Activated CD4-positive, alpha-beta T cell treated with anti-CD3 and anti-CD28 coated beads, Interleukin-2, amount 10 ng/mL, durations not matched to agents 24 days and 14 days (primary cell): ENCODE measurements around the gene FNDC5. TPM values are rescaled to one million over a fixed set of nuclear protein-coding genes. Genes with fewer than 3 reads are reported as not detected.

Experiments
- DNase-seq: peaks from one replicate; pipeline ENCODE4 v3.0.0; 2022
- H3K27ac Mint-ChIP-seq: one replicate; pipeline ENCODE4 v1.8.0; 2022; ENCODE audit warnings: mild to moderate bottlenecking, mixed read lengths
- H3K27me3 Mint-ChIP-seq: one replicate; pipeline ENCODE4 v1.8.0; 2022; ENCODE audit warnings: mixed read lengths
- H3K36me3 Mint-ChIP-seq: one replicate; pipeline ENCODE4 v1.8.0; 2022; ENCODE audit warnings: low read depth, mild to moderate bottlenecking, mixed read lengths
- H3K4me1 Mint-ChIP-seq: one replicate; pipeline ENCODE4 v1.8.0; 2021; ENCODE audit warnings: mixed read lengths
- H3K4me3 Mint-ChIP-seq: one replicate; pipeline ENCODE4 v1.8.0; 2022; ENCODE audit warnings: mild to moderate bottlenecking, moderate library complexity, mixed read lengths
- H3K9me3 Mint-ChIP-seq: one replicate; pipeline ENCODE4 v1.8.0; 2021; ENCODE audit warnings: mixed read lengths
- intact Hi-C: fragments of 100-400 bp; cut with micrococcal nuclease; formaldehyde crosslinking; loops from one replicate; pipeline ENCODE4 v1.15.1; 2023
- total RNA-seq: library from RNA; stranded (reverse); gene quantifications from 2 replicates; pipeline ENCODE4 v1.2.3, GENCODE V29; 2022

The FNDC5 gene
- total RNA-seq, 1 donor from 2014 or later: not detected

DNA sequence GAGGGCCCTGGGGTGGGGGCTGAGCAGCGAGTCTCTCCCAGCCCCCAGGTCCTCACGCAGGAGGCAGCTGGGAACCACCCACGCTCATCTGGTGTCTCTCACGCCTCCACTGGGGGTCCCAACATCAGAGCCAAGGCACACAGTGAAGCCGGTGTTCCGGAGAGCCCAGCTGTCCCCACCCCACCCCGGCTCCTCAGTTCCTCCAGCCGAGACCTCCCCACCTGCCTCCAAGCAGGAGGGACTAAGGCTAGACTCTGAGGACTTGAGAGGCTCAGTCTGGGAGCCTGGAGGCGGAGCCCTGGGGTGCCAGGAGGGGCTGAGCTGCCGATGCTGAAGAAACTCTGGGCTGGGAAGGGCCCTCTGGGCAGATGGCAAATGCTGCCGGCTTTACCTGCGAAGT lies 14.0 kb upstream of the FNDC5 start:
- H3K4me3 Mint-ChIP-seq: no peak overlapping the region
- no peak overlapping the region for H3K27ac Mint-ChIP-seq
- H3K4me1 Mint-ChIP-seq: no peaks in the 10 kb centered on the region
- peaks cover 61% of the 10 kb centered on the region for H3K27me3 Mint-ChIP-seq
- H3K9me3 Mint-ChIP-seq: no peaks in the 10 kb centered on the region
- intact Hi-C loops: no loop called here
- no peaks in the 10 kb centered on the region for H3K36me3 Mint-ChIP-seq
- no peak for DNase-seq

DNA sequence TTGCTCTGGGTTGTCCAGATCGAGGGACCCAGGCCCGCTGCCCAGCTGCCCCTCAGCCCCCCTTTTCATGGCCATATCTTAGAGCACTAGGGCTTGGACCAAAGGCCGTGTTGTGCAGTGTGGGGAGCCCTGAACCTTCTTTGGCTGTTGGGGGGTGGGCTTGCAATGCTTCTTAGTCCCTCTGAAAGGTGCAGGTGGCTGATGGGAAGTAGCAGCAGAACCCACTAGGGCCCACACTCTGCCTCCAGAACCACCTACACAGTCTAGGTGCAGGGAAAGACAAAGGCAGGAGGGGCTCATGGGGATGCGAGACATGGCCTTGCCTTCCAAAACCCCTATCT lies 13.3 kb upstream of the FNDC5 start:
- Mint-ChIP-seq H3K4me1 (no peaks in the 10 kb centered on the region), H3K27me3 (peaks cover 54% of the 10 kb centered on the region), H3K27ac (no peak overlapping the region), H3K36me3 (no peaks in the 10 kb centered on the region), H3K9me3 (no peaks in the 10 kb centered on the region), H3K4me3 (no peak overlapping the region)
- intact Hi-C loops: no loop called here
- no peak for DNase-seq

- Mint-ChIP-seq H3K9me3 (no peaks in the 10 kb centered on the region), H3K36me3 (no peaks in the 10 kb centered on the region), H3K27me3 (peaks cover 53% of the 10 kb centered on the region), H3K4me3 (no peak overlapping the region), H3K4me1 (no peaks in the 10 kb centered on the region), H3K27ac (no peak overlapping the region)
- intact Hi-C loops: no loop called here
- DNase-seq: no peak
Measured at GRCh38 chr1:32883338-32884031, 12.8 kb upstream of the FNDC5 start.

- intact Hi-C loops: no loop called here
- peaks cover 44% of the 10 kb centered on the region for H3K27me3 Mint-ChIP-seq
- no peaks in the 10 kb centered on the region for H3K4me1 Mint-ChIP-seq
- no peak for DNase-seq
- no peak overlapping the region for H3K4me3 Mint-ChIP-seq
- H3K27ac Mint-ChIP-seq: no peak overlapping the region
- H3K36me3 Mint-ChIP-seq: no peaks in the 10 kb centered on the region
- H3K9me3 Mint-ChIP-seq: no peaks in the 10 kb centered on the region
Measured at GRCh38 chr1:32881871-32882850, 11.4 kb upstream of the FNDC5 start.

- peaks cover 37% of the 10 kb centered on the region for H3K27me3 Mint-ChIP-seq
- H3K27ac Mint-ChIP-seq: no peak overlapping the region
- no peak for DNase-seq
- H3K9me3 Mint-ChIP-seq: no peaks in the 10 kb centered on the region
- H3K36me3 Mint-ChIP-seq: no peaks in the 10 kb centered on the region
- H3K4me3 Mint-ChIP-seq: no peak overlapping the region
- intact Hi-C loops: no loop called here
- H3K4me1 Mint-ChIP-seq: no peaks in the 10 kb centered on the region
Measured at GRCh38 chr1:32881291-32881690, 10.6 kb upstream of the FNDC5 start.

GRCh38 chr1:32878637-32879041 lies 7.9 kb upstream of the FNDC5 start:
- Mint-ChIP-seq H3K27me3 (peaks cover 30% of the 10 kb centered on the region), H3K4me3 (no peak overlapping the region), H3K4me1 (no peaks in the 10 kb centered on the region), H3K27ac (no peak overlapping the region), H3K9me3 (no peaks in the 10 kb centered on the region), H3K36me3 (no peaks in the 10 kb centered on the region)
- intact Hi-C loops: no loop called here
- DNase-seq: no peak

GRCh38 chr1:32878183-32878582 lies 7.5 kb upstream of the FNDC5 start:
- H3K27ac Mint-ChIP-seq: no peak overlapping the region
- DNase-seq: no peak
- no peaks in the 10 kb centered on the region for H3K36me3 Mint-ChIP-seq
- H3K27me3 Mint-ChIP-seq: peaks cover 27% of the 10 kb centered on the region
- no peaks in the 10 kb centered on the region for H3K4me1 Mint-ChIP-seq
- no peak overlapping the region for H3K4me3 Mint-ChIP-seq
- intact Hi-C loops: no loop called here
- no peaks in the 10 kb centered on the region for H3K9me3 Mint-ChIP-seq

- Mint-ChIP-seq H3K4me1 (no peaks in the 10 kb centered on the region), H3K4me3 (no peak overlapping the region), H3K27ac (no peak overlapping the region), H3K36me3 (no peaks in the 10 kb centered on the region), H3K27me3 (peaks cover 30% of the 10 kb centered on the region), H3K9me3 (no peaks in the 10 kb centered on the region)
- intact Hi-C loops: no loop called here
- DNase-seq: no peak
Measured at GRCh38 chr1:32877211-32878110, 6.7 kb upstream of the FNDC5 start.

- no peak overlapping the region for H3K4me3 Mint-ChIP-seq
- no peaks in the 10 kb centered on the region for H3K9me3 Mint-ChIP-seq
- H3K27ac Mint-ChIP-seq: no peak overlapping the region
- no peaks in the 10 kb centered on the region for H3K4me1 Mint-ChIP-seq
- intact Hi-C loops: loop anchor here (1.0 kb wide), 1 partner anchor 210 kb away; no protein-coding TSS in a partner anchor
- H3K27me3 Mint-ChIP-seq: peaks cover 37% of the 10 kb centered on the region
- peak; percentile 92 for DNase-seq
- H3K36me3 Mint-ChIP-seq: no peaks in the 10 kb centered on the region
Measured at GRCh38 chr1:32876341-32877210, 5.9 kb upstream of the FNDC5 start.

DNA sequence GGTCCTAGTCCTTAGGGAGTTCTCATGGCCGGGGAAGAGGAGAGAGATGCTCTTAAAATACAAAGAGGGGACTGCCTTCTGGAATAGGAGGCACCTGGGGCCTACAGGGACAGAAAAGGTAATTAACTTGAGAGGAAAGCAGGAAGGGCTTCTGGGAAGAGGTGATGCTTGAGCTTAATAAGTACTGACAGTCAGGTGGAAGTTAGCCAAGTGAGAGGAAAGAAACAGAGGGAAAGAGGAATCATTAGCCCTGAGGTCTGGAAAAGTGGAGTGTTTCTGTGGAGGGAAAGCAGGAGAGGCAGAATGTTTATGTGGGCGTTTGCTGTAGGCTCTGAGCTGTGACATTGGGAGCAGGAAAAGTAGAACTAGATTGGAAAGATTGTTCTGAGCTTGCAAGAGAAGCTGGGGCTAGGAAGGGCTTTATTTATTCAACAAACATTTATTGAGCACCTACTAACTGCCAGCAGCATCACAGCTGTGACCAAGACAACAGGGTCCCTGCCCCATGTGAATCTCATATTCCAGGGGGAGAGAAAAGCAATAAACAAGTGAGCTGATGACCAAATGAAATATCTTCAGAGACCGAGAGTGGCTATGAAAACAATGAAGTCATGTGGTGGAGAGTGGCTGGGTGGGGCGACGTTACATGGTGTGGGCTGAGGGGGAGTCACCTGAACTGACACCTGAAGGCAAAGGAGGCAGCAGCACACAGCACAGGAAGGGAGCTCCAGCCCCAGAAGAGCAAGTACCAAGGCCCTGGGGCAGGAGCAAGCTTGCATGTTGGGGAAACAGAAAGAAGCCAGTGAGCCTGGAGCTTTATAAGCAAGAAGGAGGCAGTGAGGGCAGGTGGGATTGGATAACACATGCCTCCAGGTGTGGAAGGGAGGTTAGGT lies 4.4 kb upstream of the FNDC5 start:
- Mint-ChIP-seq H3K36me3 (no peaks in the 10 kb centered on the region), H3K27me3 (peaks cover 38% of the 10 kb centered on the region), H3K27ac (no peak overlapping the region), H3K4me1 (peaks cover 3% of the 10 kb centered on the region), H3K9me3 (no peaks in the 10 kb centered on the region), H3K4me3 (no peak overlapping the region)
- intact Hi-C loops: loop anchor here (5.0 kb wide), 1 partner anchor 103 kb away; no protein-coding TSS in a partner anchor
- peak; percentile 51 for DNase-seq

- H3K9me3 Mint-ChIP-seq: no peaks in the 10 kb centered on the region
- intact Hi-C loops: loop anchor here (5.0 kb wide), 1 partner anchor 101 kb away; no protein-coding TSS in a partner anchor
- peaks cover 3% of the 10 kb centered on the region for H3K4me1 Mint-ChIP-seq
- no peak overlapping the region for H3K4me3 Mint-ChIP-seq
- H3K27ac Mint-ChIP-seq: no peak overlapping the region
- DNase-seq: no peak
- peaks cover 53% of the 10 kb centered on the region for H3K27me3 Mint-ChIP-seq
- H3K36me3 Mint-ChIP-seq: no peaks in the 10 kb centered on the region
Measured at GRCh38 chr1:32873484-32873883, 2.8 kb upstream of the FNDC5 start.

DNA sequence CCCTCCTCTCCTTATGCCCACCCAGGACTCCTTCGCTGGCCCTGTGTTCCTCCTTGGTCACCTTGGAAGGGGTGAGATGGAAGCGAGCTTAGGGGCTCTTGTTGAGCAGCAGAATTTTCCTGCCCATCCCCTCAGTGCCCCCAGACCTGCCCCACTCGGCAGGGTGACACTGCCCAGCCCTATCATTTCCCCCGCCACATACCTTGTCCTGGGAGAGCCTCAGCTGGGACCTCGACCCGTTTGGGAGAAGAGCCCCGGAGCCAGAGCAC lies 1.4 kb upstream of the FNDC5 start:
- H3K9me3 Mint-ChIP-seq: no peaks in the 10 kb centered on the region
- H3K4me3 Mint-ChIP-seq: no peak overlapping the region
- intact Hi-C loops: loop anchor here (1.0 to 5.0 kb wide), 3 partner anchors 100 to 352 kb away; no protein-coding TSS in a partner anchor
- no peaks in the 10 kb centered on the region for H3K36me3 Mint-ChIP-seq
- no peak overlapping the region for H3K27ac Mint-ChIP-seq
- DNase-seq: no peak
- H3K27me3 Mint-ChIP-seq: peaks cover 49% of the 10 kb centered on the region
- peaks cover 3% of the 10 kb centered on the region for H3K4me1 Mint-ChIP-seq
